COR-L47 (cell line): ENCODE data around the gene SPEM3.
"Not testable (repeated sequence)": the region's sequence is repeated elsewhere in the genome, so short reads cannot be mapped to it uniquely, and the experiment has no call there.

ENCODE experiments used
- DNase-seq: peaks from one replicate; lab custom pipeline; 2025; lab: John Stamatoyannopoulos, UW

The SPEM3 gene

DNA sequence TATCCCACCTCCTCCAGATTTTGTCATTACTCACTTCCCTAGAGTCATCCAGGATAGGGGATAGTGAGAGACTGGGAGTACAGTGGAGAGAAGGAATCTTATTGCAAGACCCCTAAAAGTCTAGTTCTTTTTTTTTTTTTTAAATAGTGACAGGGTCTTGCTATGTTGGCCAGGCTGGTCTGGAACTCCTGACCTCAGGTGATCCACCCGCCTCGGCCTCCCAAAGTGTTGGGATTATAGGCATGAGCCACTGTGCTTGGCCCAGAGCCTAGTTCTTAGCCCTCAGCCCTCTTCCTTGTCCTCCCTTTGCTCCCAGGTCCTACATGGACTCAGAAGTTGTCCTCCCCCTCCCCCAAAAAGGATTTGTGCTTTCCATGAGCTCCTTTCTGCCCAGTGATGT, 13.5 kb downstream of the SPEM3 start:
- no peak for DNase-seq

DNA sequence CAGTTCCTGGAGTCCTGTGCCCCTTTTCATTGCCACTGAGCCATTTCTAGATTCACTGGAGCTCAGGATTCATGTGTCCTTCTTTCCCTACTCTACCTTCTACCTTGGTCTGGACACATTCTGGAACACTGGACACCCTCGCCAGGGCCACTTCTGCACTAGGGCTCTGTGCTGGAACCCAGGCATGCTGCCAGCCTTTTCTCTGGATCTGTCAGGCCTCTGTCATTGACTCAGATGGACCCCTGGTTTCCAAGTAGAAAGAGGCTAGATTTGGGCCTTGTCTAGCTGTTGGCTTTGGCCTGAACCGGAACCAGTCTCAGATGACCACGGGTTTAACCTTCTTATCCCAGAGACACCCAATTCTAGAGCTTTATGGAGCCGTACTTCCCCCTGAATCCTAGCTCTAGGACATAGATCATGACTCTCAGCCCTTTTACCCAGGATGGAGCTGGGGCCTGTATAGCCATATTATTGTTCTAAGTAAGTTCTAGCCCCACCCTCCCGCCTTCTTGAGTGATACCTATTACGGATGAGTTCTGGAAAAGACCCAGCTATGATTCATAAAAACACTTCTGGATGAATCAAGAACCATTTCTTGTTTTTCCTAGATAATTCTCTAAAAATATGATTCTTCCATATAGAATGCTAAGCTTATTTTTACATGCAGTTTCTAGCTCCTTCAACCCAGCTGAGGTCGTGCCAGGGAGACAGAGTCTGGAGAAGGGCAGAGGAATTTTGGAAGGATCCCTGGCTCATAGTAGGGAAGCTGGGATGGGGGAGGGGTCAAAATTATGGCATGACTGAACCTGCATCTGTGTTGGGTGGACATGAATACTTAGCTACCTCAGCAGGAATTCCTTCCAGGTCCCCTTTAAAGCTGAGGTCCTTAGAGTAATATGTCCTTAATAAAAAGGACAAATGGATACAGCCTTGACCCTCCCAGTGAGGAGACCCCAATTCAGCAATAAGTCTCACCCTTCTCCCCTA, 15.1 kb downstream of the SPEM3 start:
- no peak for DNase-seq

GRCh38 chr17:7444682-7445618, 16.3 kb downstream of the SPEM3 start, which contains the start of gene CHRNB1:
Gene CHRNB1 (plus strand): TSS chr17:7445061. CDS start chr17:7445128, 67 bp downstream.
- DNase-seq = no peak

GRCh38 chr17:7445619-7445968, 16.9 kb downstream of the SPEM3 start:
- no peak for DNase-seq

- DNase-seq = no peak
Observed at GRCh38 chr17:7448461-7448860, 19.8 kb downstream of the SPEM3 start.

DNA sequence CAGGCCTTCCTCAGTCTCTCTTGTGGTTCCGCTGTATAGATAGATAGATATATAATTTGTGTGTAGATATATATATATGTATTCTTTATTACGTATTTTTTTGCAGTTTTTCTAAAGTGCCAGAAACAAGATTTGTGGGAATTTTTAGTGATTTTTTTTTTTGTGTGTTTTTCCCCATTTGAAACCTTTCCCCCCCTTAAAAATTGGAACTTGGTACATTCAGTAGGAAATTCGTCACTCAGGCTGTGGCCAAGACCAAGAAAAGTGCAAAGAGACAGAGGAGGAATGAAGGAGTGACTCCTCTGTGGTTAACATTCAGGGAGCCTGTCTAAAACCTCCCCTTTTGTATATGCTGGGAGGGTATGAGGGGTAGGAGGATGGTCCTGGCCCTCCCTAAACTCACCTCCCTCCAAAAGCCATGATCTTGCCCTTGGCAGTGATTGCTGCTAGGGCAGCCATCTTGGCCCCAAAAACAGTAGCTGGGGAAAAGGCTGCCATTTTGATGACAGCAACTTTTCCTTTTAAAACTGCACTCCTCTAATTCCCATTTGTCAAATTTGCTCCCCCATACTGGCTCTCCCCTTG, 31.4 kb downstream of the SPEM3 start:
- no peak for DNase-seq

GRCh38 chr17:7460850-7461660, 32.4 kb downstream of the SPEM3 start:
- no peak for DNase-seq

DNA sequence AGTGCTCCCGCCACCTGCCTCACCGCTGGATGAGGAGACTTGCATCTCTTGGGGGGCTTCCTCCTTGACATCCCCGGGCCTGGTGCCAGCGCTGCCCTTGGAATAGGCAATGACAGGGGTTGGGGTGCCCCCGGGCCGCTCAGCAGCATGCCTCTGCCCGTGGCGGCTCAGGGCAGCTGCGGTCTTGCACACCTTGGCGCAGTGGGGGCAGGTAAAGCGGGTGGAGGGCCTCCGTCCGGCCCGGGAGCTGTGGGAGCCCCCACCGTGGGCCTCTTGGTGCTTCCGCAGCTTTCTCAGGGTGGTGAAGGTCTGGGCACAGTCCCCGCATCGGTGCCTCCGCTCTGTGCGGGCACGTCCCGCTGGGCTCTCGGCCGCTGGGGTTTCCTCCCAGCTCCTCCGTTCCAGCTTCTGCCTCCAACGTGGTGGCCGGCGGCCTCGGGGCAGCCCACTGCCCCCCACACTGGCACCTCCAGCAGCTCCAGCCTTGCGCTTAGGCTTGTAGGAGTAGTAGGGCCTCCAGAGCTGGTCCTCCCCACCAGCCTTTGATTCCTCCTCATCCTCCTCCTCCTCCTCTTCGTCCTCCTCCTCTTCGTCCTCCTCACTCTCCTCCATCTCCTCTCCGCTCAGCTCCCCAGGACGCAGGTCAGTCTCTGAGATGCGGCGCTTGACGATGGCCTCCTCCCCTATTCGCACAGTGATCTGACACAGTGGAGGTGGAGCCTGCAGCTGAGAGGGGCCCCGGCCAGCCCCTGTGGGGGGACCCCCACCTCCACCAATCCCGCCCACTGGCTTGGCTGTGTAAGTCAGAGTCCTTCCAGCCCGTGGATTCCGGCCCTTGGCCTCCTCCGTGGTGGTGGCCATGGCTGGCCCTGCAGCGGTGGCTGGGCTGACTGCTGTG, 34.1 kb downstream of the SPEM3 start:
- no peak for DNase-seq

DNA sequence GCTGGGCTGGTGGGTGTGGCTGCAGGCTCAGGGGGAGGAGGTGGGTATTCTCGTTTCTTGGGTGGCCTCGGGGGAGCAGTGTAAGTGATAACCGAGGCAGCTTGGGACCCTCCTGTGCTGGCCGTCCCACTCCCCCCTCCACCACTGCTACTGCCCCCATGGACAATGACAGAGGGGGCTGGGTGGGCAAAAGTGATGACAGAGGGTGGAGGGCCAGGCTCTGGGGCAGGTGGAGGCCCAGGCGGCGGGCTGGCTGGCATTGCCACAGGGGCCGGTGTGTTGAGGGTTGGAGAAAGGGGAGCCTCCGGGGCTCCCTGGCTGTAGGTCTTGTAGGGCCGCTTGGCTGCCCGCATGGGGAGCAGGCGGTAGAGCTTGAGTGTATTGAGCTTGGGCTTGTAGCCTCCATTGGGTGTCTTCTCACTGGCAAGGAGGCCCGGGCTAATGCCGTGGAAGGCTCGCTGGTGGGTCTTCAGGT, 34.8 kb downstream of the SPEM3 start:
- DNase-seq = no peak

GRCh38 chr17:7464081-7464480, 35.4 kb downstream of the SPEM3 start:
- no peak for DNase-seq

GRCh38 chr17:7465597-7466275, 37.1 kb downstream of the SPEM3 start:
- no peak for DNase-seq

- no peak for DNase-seq
Observed at GRCh38 chr17:7466318-7466638, 37.6 kb downstream of the SPEM3 start.

- no peak for DNase-seq
Observed at GRCh38 chr17:7466639-7467341, 38.1 kb downstream of the SPEM3 start.

GRCh38 chr17:7467498-7467897, 38.8 kb downstream of the SPEM3 start:
- DNase-seq = no peak

- no peak for DNase-seq
Observed at GRCh38 chr17:7468290-7468689, 39.6 kb downstream of the SPEM3 start.

DNA sequence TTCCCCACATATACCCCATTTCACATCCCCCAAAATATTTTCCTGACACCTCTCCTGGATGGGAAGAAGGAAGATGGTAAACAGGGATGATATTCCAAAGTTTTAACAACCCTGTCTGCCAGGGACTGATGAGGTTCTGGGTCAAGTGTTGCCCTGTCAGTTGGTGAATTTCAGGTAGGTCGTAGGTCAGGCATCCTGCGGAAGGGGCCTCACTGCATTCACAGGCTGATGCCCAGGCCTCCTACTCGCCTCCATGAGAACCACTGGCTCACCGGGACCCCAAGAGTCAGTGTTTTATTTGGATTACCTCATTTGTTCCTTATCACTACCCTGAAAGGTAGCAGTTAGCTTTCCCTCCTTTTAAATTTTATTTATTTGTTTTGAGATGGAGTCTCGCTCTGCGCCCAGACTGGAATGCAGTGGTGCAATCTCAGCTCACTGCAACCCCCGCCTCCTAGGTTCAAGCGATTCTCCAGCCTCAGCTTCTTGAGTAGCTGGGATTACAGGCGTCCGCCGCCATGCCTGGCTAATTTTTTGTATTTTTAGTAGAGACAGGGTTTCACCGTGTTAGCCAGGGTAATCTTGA, 40.2 kb downstream of the SPEM3 start:
- DNase-seq = no peak

DNA sequence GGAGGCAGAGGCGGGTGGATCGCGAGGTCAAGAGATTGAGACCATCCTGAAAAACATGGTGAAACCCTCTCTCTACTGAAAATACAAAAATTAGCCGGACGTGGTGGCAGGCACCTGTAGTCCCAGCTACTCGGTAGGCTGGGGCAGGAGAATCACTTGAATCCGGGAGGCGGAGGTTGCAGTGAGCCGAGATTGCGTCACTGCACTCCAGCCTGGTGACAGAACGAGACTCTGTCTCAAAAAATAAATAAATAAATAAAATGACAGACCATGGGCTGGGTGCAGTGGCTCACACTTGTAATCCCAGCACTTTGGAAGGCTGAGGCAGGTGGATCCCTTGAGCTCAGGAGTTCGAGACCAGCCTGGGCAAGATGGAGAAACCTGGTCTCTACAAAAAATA, 41.2 kb downstream of the SPEM3 start:
- not testable (repeated sequence) for DNase-seq

GRCh38 chr17:7470457-7470973, 41.9 kb downstream of the SPEM3 start:
- DNase-seq = not testable (repeated sequence)

DNA sequence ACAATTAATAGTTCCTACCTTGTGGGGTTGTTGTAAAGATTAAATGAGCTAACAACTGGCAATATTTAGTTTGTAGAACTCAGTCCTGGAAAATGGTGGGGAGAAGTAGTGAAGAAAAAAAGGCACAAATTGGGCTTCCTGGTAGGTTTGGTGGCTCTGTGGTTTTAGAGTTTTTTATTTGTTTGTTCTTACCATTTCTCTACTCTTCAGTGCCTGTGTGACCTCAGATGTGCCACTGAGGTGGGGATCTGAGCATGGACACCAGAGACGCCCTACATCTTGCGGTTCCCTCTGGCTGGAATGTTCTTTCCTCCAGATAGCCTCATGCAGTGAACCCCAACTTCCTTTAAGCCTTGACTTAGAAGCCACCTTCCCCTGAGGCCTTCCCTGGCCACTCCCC, 43.1 kb downstream of the SPEM3 start:
- DNase-seq = no peak
